ENCODE data around the gene HUS1. TPM values are rescaled to one million over a fixed set of nuclear protein-coding genes. Genes with fewer than 3 reads are reported as not detected.
"Not testable (repeated sequence)": the region's sequence is repeated elsewhere in the genome, so short reads cannot be mapped to it uniquely, and the experiment has no call there.

HUS1 gene
- 32.3 and 35.9 TPM in 2 replicates for total RNA-seq

DNA sequence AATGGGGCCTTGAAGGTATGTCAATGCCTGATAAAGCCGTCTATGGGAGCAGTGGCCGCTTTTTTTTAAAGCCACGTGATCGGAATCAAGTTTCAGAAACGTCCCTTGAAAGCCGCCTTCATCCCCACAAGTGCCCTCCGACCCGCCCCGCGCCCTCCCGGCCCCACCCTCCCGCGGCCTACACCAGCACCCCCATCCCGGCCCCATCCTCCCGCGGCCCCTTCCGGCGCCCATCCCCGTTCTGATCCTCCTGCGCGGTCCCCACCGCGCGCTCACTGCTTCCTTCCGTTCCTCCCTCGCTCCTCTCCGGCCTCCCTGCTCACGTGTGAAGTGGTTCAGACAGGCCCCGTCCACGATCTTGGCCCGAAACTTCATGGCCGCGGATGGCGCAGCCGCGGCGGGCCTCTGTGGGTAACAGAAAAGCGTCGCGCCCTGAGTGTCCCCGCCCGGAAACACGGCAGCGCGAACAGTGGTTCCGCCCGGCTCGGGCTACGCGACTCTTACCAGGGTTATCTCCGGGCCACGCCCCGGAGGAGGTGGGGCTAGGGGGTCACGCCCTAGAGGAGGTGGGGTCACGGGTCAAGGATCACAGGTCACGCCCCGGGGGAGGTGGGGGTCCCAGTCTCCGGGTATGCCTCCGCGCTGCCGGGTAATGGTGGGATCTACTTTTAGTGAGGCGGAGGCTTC lies at the start of gene HUS1:
TSS of gene HUS1 (minus strand) at position 471 of the 687 bp plus-strand sequence. CDS start at position 375, 96 bp downstream.
- no peaks in the 10 kb centered on the region for H3K9me3 Mint-ChIP-seq
- intact Hi-C loops (cut with micrococcal nuclease): loop anchor here (1.0 kb wide), 3 partner anchors 12 to 109 kb away; partner anchors contain the start of gene C7orf57
- peaks cover 35% of the 10 kb centered on the region for H3K36me3 Mint-ChIP-seq (ENCODE audit: low read depth)
- peak within 1 kb of the TSS; percentile 94 for H3K4me3 Mint-ChIP-seq
- H3K4me1 Mint-ChIP-seq: peaks cover 16% of the 10 kb centered on the region
- peak within 1 kb of the TSS; percentile 97 for H3K27ac Mint-ChIP-seq
- DNase-seq: peak; percentile 98
- H3K27me3 Mint-ChIP-seq: peaks cover 5% of the 10 kb centered on the region

DNA sequence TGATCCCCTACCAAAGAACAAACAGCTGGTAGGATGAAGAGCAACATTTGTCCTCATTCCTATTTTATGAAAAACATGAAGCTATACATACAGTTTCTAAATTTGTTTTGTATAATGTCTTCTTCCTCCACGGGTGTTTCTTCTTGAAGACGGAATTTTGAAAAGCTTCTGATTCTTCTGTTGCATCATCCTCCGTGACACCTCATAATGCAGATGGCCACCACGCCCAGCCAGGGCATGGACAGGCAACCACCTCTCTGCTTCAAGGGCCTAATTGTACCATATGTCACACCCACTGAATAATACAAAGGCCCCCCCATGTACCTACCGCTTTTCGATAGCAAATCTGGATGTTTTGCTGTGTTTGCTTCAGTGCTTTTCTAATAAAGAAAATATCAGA lies 49.5 kb upstream of the HUS1 start, which contains the start of gene SUN3:
TSS of gene SUN3 (minus strand) at position 170 of the 400 bp plus-strand sequence. CDS start at position 1, 169 bp downstream.
- Mint-ChIP-seq H3K36me3 (ENCODE audit: low read depth) (no peaks in the 10 kb centered on the region), H3K27ac (no peak within 1 kb of the TSS), H3K4me3 (no peak within 1 kb of the TSS), H3K4me1 (no peaks in the 10 kb centered on the region), H3K27me3 (peaks cover 62% of the 10 kb centered on the region), H3K9me3 (peaks cover 6% of the 10 kb centered on the region)
- intact Hi-C loops (cut with micrococcal nuclease): no loop called here
- DNase-seq: no peak

GRCh38 chr7:48025624-48026023 lies 46.2 kb upstream of the HUS1 start:
- Mint-ChIP-seq H3K4me1 (no peaks in the 10 kb centered on the region), H3K36me3 (ENCODE audit: low read depth) (no peaks in the 10 kb centered on the region), H3K4me3 (no peak overlapping the region), H3K27me3 (peaks cover 59% of the 10 kb centered on the region), H3K9me3 (peaks cover 18% of the 10 kb centered on the region), H3K27ac (no peak overlapping the region)
- intact Hi-C loops (cut with micrococcal nuclease): no loop called here
- DNase-seq: no peak

GRCh38 chr7:48017674-48018073 lies 38.3 kb upstream of the HUS1 start:
- peaks cover 33% of the 10 kb centered on the region for H3K27me3 Mint-ChIP-seq
- intact Hi-C loops (cut with micrococcal nuclease): no loop called here
- no peak for DNase-seq
- H3K36me3 Mint-ChIP-seq (ENCODE audit: low read depth): no peaks in the 10 kb centered on the region
- H3K9me3 Mint-ChIP-seq: peaks cover 23% of the 10 kb centered on the region
- no peaks in the 10 kb centered on the region for H3K4me1 Mint-ChIP-seq
- no peak overlapping the region for H3K4me3 Mint-ChIP-seq
- H3K27ac Mint-ChIP-seq: no peak overlapping the region

DNA sequence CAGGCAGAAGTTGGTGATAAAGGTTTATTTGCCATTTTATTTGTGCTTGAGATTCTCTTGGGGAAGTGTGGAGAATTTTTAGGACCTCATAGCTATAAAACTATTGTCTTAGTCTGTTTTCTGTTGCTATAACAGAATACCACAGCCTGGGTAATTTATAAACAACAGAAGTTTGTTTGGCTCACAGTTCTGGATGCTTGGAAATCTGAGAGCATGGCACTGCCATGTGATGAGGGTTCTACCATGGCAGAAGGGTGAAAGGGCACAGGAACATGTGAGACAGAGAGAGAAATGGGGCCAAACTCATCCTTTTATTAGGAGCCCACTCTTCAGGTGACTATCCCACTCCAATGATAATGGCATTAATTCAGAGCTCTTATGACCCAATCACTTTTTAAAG lies 37.2 kb upstream of the HUS1 start:
- Mint-ChIP-seq H3K4me3 (no peak overlapping the region), H3K36me3 (ENCODE audit: low read depth) (no peaks in the 10 kb centered on the region), H3K27me3 (peaks cover 28% of the 10 kb centered on the region), H3K9me3 (peaks cover 18% of the 10 kb centered on the region), H3K27ac (no peak overlapping the region), H3K4me1 (no peaks in the 10 kb centered on the region)
- no peak for DNase-seq
- intact Hi-C loops (cut with micrococcal nuclease): no loop called here

- DNase-seq: no peak
- no peak overlapping the region for H3K4me3 Mint-ChIP-seq
- H3K27ac Mint-ChIP-seq: no peak overlapping the region
- H3K4me1 Mint-ChIP-seq: no peaks in the 10 kb centered on the region
- peaks cover 2% of the 10 kb centered on the region for H3K27me3 Mint-ChIP-seq
- H3K9me3 Mint-ChIP-seq: no peaks in the 10 kb centered on the region
- H3K36me3 Mint-ChIP-seq (ENCODE audit: low read depth): no peaks in the 10 kb centered on the region
- intact Hi-C loops (cut with micrococcal nuclease): no loop called here
These were observed 32.5 kb upstream of the HUS1 start for GRCh38 chr7:48011951-48012350.

- Mint-ChIP-seq H3K9me3 (no peaks in the 10 kb centered on the region), H3K27ac (no peak overlapping the region), H3K4me1 (no peaks in the 10 kb centered on the region), H3K4me3 (no peak overlapping the region), H3K36me3 (ENCODE audit: low read depth) (no peaks in the 10 kb centered on the region), H3K27me3 (peaks cover 4% of the 10 kb centered on the region)
- intact Hi-C loops (cut with micrococcal nuclease): no loop called here
- DNase-seq: no peak
These were observed 31.9 kb upstream of the HUS1 start for GRCh38 chr7:48011323-48011722.

- no peaks in the 10 kb centered on the region for H3K36me3 Mint-ChIP-seq (ENCODE audit: low read depth)
- intact Hi-C loops (cut with micrococcal nuclease): no loop called here
- peaks cover 11% of the 10 kb centered on the region for H3K27me3 Mint-ChIP-seq
- no peak overlapping the region for H3K4me3 Mint-ChIP-seq
- no peaks in the 10 kb centered on the region for H3K9me3 Mint-ChIP-seq
- H3K27ac Mint-ChIP-seq: no peak overlapping the region
- no peak for DNase-seq
- no peaks in the 10 kb centered on the region for H3K4me1 Mint-ChIP-seq
These were observed 30.5 kb upstream of the HUS1 start for GRCh38 chr7:48009954-48010353.

DNA sequence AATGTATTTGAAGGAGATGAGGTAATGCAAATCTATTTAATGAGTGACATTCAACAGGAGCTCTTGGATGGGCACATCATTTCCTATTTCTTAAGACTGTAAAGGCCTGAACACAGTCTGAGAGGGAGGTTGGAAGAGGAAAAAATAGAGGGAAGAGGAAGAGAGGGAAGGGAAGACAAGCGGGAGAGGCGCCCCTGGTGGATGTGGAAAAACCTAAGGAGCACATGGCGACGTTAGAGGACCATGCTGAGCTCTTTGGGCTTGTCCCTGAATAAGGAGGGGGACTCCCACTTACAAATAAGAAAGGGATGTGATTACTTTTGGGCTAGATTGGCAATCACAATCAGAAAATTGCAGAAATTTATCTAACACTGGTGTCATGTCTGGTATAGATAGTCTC lies 29.8 kb upstream of the HUS1 start:
- no peak overlapping the region for H3K4me3 Mint-ChIP-seq
- DNase-seq: no peak
- intact Hi-C loops (cut with micrococcal nuclease): no loop called here
- no peaks in the 10 kb centered on the region for H3K36me3 Mint-ChIP-seq (ENCODE audit: low read depth)
- no peaks in the 10 kb centered on the region for H3K9me3 Mint-ChIP-seq
- H3K4me1 Mint-ChIP-seq: no peaks in the 10 kb centered on the region
- no peak overlapping the region for H3K27ac Mint-ChIP-seq
- H3K27me3 Mint-ChIP-seq: peaks cover 14% of the 10 kb centered on the region

DNA sequence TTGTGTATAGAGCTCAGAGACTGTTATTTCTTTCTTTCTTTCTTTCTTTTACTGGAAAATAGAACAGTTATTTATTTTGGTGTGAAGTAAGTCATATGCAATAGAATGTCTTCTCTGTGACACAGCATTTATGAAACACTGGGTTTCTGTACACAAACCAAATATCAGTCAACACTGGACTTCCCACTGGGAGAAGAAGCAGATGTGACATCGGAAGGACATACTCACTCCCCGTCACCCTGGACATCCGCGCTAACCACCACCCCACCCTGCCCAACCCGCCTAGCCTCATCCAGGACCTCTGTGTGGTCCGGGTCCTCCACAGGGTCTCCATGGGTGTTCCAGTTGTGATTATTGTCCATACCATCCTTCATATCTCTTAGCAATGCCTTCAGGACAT lies 27.5 kb upstream of the HUS1 start:
- no peak overlapping the region for H3K4me3 Mint-ChIP-seq
- no peaks in the 10 kb centered on the region for H3K36me3 Mint-ChIP-seq (ENCODE audit: low read depth)
- DNase-seq: no peak
- no peak overlapping the region for H3K27ac Mint-ChIP-seq
- H3K9me3 Mint-ChIP-seq: no peaks in the 10 kb centered on the region
- H3K4me1 Mint-ChIP-seq: no peaks in the 10 kb centered on the region
- intact Hi-C loops (cut with micrococcal nuclease): no loop called here
- H3K27me3 Mint-ChIP-seq: peaks cover 23% of the 10 kb centered on the region

DNA sequence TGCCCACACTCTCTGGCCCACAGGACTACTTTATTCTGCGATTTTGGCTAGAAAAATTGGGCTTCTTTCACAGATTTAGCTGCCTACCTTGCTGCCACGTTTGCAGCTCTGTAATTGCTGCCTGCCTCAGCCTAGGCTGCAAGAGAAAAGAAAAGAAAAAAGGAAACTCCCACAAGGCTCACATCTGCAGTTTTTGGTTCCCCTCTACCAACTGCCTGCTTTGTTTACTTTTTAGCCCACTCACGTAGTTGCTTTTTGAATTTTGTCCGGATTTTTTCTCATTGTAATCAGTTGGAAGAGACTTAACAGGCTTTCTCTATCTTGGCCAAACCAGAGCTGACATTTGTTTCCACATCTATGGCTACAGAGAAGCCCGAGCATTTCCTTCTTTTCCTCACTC lies 25.2 kb upstream of the HUS1 start:
- DNase-seq: no peak
- no peaks in the 10 kb centered on the region for H3K9me3 Mint-ChIP-seq
- no peaks in the 10 kb centered on the region for H3K36me3 Mint-ChIP-seq (ENCODE audit: low read depth)
- no peaks in the 10 kb centered on the region for H3K4me1 Mint-ChIP-seq
- no peak overlapping the region for H3K27ac Mint-ChIP-seq
- no peak overlapping the region for H3K4me3 Mint-ChIP-seq
- H3K27me3 Mint-ChIP-seq: peaks cover 27% of the 10 kb centered on the region
- intact Hi-C loops (cut with micrococcal nuclease): no loop called here

DNA sequence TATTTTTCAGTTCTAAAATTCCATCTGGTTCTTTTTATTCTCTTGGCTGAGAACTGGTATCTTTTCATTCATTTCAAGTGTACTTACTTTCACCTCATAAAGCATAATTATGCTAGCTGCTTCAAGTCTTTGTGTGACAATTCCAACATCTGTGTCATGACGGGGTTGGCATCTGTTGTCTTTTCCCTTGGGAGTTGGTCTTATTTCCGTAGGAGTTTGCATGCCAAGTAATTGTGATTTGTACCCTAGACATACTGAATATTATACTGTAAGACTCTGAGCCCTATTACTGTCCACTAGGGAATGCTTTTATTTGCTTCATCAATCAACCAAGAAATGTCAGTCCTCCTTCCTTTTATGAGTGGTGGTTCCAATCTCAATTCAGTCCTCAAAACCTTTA lies 24.6 kb upstream of the HUS1 start:
- no peaks in the 10 kb centered on the region for H3K9me3 Mint-ChIP-seq

DNA sequence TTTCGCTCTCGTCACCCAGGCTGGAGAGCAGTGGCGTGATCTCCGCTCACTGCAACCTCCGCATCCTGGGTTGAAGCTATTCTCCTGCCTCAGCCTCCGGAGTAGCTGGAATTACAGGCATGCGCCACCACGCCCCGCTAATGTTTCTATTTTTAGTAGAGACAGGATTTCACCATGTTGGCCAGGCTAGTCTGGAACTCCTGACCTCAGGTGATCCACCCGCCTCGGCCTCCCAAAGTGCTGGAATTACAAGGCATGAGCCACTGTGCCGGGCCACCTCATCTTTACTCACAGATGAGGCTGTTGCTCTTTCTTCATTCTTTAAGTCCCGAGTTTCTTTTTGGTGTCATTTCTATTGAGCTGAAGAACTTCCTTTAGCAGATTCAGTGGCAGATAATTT lies 20.7 kb upstream of the HUS1 start:
- H3K27ac Mint-ChIP-seq; DNase-seq; H3K36me3 Mint-ChIP-seq (ENCODE audit: low read depth); H3K4me3 Mint-ChIP-seq; H3K9me3 Mint-ChIP-seq; intact Hi-C loops (cut with micrococcal nuclease); H3K4me1 Mint-ChIP-seq: not testable (repeated sequence)
- peaks cover 25% of the 10 kb centered on the region for H3K27me3 Mint-ChIP-seq

More for the DNA sequence above, 24.6 kb upstream of the HUS1 start:
- Mint-ChIP-seq H3K27ac (no peak overlapping the region), H3K27me3 (peaks cover 27% of the 10 kb centered on the region), H3K4me1 (no peaks in the 10 kb centered on the region), H3K4me3 (no peak overlapping the region), H3K36me3 (ENCODE audit: low read depth) (no peaks in the 10 kb centered on the region)
- intact Hi-C loops (cut with micrococcal nuclease): no loop called here
- no peak for DNase-seq

DNA sequence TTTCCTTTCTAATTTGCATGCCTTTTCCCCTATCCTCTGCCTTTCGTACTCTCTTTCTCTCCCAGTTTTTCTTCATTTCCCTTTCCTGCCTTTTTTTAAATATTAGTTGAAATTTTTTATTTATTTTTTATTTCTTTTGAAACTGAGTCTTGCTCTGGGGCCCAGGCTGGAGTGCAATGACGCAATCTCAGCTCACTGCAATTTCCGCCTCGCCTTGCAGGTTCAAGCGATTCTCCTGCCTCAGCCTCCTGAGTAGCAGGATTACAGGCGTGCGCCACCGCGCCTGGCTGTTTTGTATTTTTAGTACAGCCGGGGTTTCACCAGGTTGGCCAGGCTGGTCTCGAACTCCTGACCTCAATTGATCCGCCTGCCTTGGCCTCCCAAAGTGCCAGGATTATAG lies 20.0 kb upstream of the HUS1 start:
- Mint-ChIP-seq H3K27ac (no peak overlapping the region), H3K4me3 (no peak overlapping the region), H3K9me3 (peaks cover 10% of the 10 kb centered on the region), H3K27me3 (peaks cover 20% of the 10 kb centered on the region), H3K4me1 (no peaks in the 10 kb centered on the region), H3K36me3 (ENCODE audit: low read depth) (no peaks in the 10 kb centered on the region)
- no peak for DNase-seq
- intact Hi-C loops (cut with micrococcal nuclease): no loop called here

GRCh38 chr7:47992446-47992845 lies 13.0 kb upstream of the HUS1 start:
- Mint-ChIP-seq H3K36me3 (ENCODE audit: low read depth) (no peaks in the 10 kb centered on the region), H3K27ac (peak overlapping the region; percentile 86), H3K4me1 (peaks cover 18% of the 10 kb centered on the region), H3K9me3 (peaks cover 13% of the 10 kb centered on the region), H3K27me3 (no peaks in the 10 kb centered on the region), H3K4me3 (peak overlapping the region; percentile 88)
- DNase-seq: no peak
- intact Hi-C loops (cut with micrococcal nuclease): no loop called here
